SK-MEL-5 (cell line): ENCODE data around the gene SIPA1L2. TPM values are rescaled to one million over a fixed set of nuclear protein-coding genes. Genes with fewer than 3 reads are reported as not detected.

Experiments
- DNase-seq: peaks from one replicate; pipeline ENCODE4 v3.0.0-alpha.2; 2016; ENCODE audit warnings: low read depth, low spot score
- in situ Hi-C: cut with HindIII; loops from 2 replicates; pipeline ENCODE4 v1.10.0; 2016; ENCODE audit warnings: low sequenced_read_pairs, high pct_unique_total_duplicates, low pct_unique_long_range_greater_than_20kb
- polyA plus RNA-seq, 2 experiments: library from polyadenylated mRNA; depleted of rRNA; stranded (reverse); fragments of >200 nt; gene quantifications; 2 replicates each; pipeline ENCODE4 v1.2.3, GENCODE V29; 2015
- total RNA-seq: library from RNA; depleted of rRNA; stranded (reverse); fragments of >200 nt; shearing (Covaris generic); gene quantifications from 2 replicates; pipeline ENCODE4 v1.2.3, GENCODE V29; 2014; rRNA removed

The SIPA1L2 gene
- 9.2 and 9.5 TPM in 2 replicates for total RNA-seq
- polyA plus RNA-seq (2015; cell fraction: cytosol; rRNA removed) = 12.3 and 13.6 TPM in 2 replicates
- polyA plus RNA-seq (2015; cell fraction: nucleus; rRNA removed) = 13.1 and 15.9 TPM in 2 replicates

GRCh38 chr1:232630047-232630893 is at the start of gene SIPA1L2:
SIPA1L2 (minus strand) TSS chr1:232630133; CDS start chr1:232515339, 114,794 bp downstream.
- in situ Hi-C loops = no loop called here

GRCh38 chr1:232678185-232678886 is 48.4 kb upstream of the SIPA1L2 start:
- no peak for DNase-seq
- in situ Hi-C loops = no loop called here

More at GRCh38 chr1:232630047-232630893, at the start of gene SIPA1L2:
- DNase-seq = peak; percentile 87

GRCh38 chr1:232676307-232676706 is 46.4 kb upstream of the SIPA1L2 start:
- DNase-seq = no peak
- in situ Hi-C loops = no loop called here

- in situ Hi-C loops = no loop called here
- DNase-seq = no peak
These were observed 46.0 kb upstream of the SIPA1L2 start for GRCh38 chr1:232675898-232676297.

GRCh38 chr1:232675260-232675659 is 45.3 kb upstream of the SIPA1L2 start:
- no peak for DNase-seq
- in situ Hi-C loops = no loop called here

GRCh38 chr1:232673256-232673655 is 43.3 kb upstream of the SIPA1L2 start:
- in situ Hi-C loops = no loop called here
- DNase-seq = no peak

GRCh38 chr1:232669981-232670747 is 40.2 kb upstream of the SIPA1L2 start:
- in situ Hi-C loops = no loop called here
- peak; percentile 6 for DNase-seq

- in situ Hi-C loops = no loop called here
- DNase-seq = no peak
These were observed 37.8 kb upstream of the SIPA1L2 start for GRCh38 chr1:232667778-232668165.

- DNase-seq = no peak
- in situ Hi-C loops = no loop called here
These were observed 37.3 kb upstream of the SIPA1L2 start for GRCh38 chr1:232667094-232667777.

GRCh38 chr1:232664844-232665777 is 35.2 kb upstream of the SIPA1L2 start:
- in situ Hi-C loops = no loop called here

GRCh38 chr1:232662910-232663309 is 33.0 kb upstream of the SIPA1L2 start:
- in situ Hi-C loops = no loop called here
- DNase-seq = no peak

More at GRCh38 chr1:232664844-232665777, 35.2 kb upstream of the SIPA1L2 start:
- DNase-seq = no peak

- no peak for DNase-seq
- in situ Hi-C loops = no loop called here
These were observed 28.5 kb upstream of the SIPA1L2 start for GRCh38 chr1:232658386-232658785.

GRCh38 chr1:232657426-232658005 is 27.6 kb upstream of the SIPA1L2 start:
- peak; percentile 68 for DNase-seq
- in situ Hi-C loops = no loop called here

GRCh38 chr1:232655746-232656085 is 25.8 kb upstream of the SIPA1L2 start:
- in situ Hi-C loops = no loop called here
- DNase-seq = no peak

- in situ Hi-C loops = no loop called here
- peak; percentile 59 for DNase-seq
These were observed 25.3 kb upstream of the SIPA1L2 start for GRCh38 chr1:232655028-232655745.

GRCh38 chr1:232653789-232654188 is 23.9 kb upstream of the SIPA1L2 start:
- in situ Hi-C loops = no loop called here

More at GRCh38 chr1:232653789-232654188, 23.9 kb upstream of the SIPA1L2 start:
- DNase-seq = no peak
